Head of caudate nucleus (tissue), 42 donors: ENCODE results near the gene SGTB.
"Not testable (repeated sequence)": the region's sequence is repeated elsewhere in the genome, so short reads cannot be mapped to it uniquely, and the experiment has no call there.

ENCODE experiments used
- DNase-seq, 42 donors: peaks; one replicate each; pipeline versions ENCODE4 v3.0.0 to v3.0.0-alpha.2; 2020 to 2021; ENCODE audit warnings: mixed read lengths in 7 of 42
- intact Hi-C: fragments of 100-400 bp; cut with DNase I; formaldehyde crosslinking; loops from one replicate; pipeline ENCODE4 v1.15.0; 2022

SGTB gene

DNA sequence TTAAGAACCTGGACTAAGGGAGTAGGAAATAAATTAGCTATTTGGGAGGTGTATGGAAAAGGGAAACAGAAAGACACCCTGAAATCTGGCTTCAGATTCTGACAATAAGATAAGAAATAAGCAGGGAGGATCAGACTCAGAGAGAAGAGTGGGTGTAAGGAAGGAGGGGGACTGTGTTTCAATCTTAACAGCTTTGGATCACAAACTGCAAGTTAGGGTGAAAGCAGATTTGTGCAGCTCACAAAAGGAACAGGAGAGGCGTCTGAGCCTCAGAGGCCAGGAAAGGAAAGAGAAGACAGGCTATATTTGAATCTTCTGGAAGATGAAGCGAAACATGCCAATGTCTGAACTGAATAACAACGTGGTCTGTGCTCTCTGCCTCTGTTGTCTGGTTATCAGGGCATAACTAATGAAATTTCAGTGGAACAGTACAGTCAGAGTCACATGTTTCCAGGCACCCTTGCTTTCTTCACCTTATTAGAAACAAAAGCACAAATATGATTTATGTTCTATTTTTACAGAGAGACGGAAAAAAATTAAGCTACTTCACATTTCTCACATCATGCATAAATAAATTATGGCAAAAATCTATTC lies 26.6 kb downstream of the SGTB start:
- intact Hi-C loops, result no loop called here
- peak in 26 of 42 donors; percentile 5 to 80 (median 34) for DNase-seq

DNA sequence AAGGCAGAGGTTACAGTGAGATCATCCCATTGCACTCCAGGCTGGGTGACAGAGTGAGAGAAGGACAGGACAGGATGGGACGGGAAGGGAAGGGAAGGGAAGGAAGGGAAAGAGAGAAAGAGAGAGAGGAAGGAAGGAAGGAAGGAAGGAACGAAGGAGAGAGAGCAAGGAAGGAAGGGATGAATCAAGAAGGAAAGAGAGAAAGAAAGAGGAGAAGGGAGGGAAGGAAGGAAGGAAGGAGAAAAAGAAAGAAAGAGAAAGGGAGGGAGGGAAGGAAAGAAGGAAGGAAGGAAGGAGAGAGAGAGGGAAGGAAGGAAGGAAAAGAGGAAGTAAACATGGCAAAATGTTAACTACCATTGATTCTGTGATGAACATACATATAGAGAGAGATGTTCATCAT lies 28.8 kb downstream of the SGTB start:
- intact Hi-C loops, result no loop called here
- DNase-seq, result no peak

GRCh38 chr5:65682148-65682547 lies 39.8 kb downstream of the SGTB start:
- DNase-seq, result no peak
- intact Hi-C loops, result no loop called here

- intact Hi-C loops, DNase-seq: not testable (repeated sequence)
These were observed 45.9 kb downstream of the SGTB start for GRCh38 chr5:65676056-65676455.

DNA sequence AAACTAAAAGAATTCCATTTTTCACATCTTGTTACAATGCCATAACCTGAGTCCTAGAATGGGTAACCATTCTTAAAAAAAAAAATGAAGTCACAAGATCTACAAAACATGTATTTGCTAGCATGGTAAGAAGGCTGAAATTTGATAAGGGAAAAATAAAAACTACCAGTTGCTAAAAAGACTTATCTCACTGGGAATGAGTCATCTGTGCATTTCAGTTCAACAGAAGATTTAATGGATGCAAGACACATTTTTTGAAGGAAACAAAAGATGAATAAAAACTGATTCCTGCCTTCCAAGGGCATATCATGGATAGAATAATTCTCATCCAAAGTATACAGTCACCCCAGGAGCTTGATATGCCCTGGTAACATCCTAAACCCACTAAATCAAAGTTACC lies 47.2 kb downstream of the SGTB start:
- DNase-seq, result no peak
- intact Hi-C loops, result no loop called here

DNA sequence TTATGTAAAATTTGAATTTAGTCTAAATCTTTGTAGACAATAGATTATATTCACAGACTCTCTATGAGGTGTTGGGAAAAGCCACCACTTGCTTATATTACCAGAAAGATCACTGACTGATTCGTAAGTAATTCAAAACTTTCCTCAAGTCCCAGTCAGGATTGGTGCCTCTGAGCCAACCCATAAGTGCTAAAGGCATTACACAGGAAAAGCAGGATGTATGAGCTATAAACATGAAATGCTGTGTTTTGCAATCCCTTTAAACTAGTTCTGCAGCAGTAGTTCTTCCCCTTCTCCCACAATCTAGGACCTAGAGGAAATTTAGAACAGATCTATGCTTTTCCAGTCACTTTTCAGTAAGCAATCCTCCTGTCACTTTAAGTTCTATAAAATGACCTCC lies 49.1 kb downstream of the SGTB start:
- no peak for DNase-seq
- intact Hi-C loops, result no loop called here

DNA sequence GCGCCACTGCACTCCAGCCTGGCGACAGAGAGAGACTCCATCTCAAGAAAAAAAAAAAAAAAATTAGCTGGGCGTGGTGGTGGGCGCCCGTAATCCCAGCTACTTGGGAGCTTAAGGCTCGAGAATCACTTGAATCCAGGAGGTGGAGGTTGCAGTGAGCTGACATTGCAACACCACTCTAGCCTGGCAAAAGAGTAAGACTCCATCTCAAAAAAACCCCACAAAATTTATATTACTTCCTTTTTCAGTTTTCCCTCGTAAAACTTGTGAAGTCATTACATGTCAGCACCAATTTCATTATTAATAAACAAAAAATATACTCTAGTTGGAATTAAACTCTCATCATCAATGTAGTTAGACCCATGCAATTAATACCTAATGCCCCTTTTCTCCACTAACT lies 53.2 kb downstream of the SGTB start:
- DNase-seq, result no peak
- intact Hi-C loops, result no loop called here

- intact Hi-C loops, result no loop called here
- DNase-seq, result no peak
These were observed 57.9 kb downstream of the SGTB start for GRCh38 chr5:65663804-65664521.

DNA sequence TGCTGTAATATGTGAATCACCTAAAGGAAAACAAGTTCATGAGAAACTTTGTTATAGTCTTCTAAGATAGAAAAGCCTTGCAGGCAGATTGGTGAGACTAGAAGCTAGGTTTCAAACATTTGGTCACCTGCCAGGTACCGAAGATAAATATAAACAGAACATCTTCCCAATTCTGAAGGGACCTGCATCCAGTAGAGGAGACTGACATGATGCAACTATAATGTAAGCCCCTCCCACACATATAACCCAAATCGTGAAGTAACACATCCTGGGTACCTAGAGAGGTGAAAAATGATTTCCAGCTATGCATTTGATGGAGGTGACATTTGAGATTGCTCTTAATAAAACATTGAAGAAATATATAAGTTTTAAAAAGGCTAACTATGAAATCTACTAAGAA lies 67.2 kb downstream of the SGTB start:
- DNase-seq, result no peak
- intact Hi-C loops, result no loop called here

GRCh38 chr5:65651144-65651543 lies 70.8 kb downstream of the SGTB start:
- intact Hi-C loops, result no loop called here
- no peak for DNase-seq

GRCh38 chr5:65647941-65648340 lies 74.0 kb downstream of the SGTB start:
- intact Hi-C loops, result no loop called here
- DNase-seq, result no peak

- intact Hi-C loops, result no loop called here
- DNase-seq, result no peak
These were observed 75.0 kb downstream of the SGTB start for GRCh38 chr5:65646938-65647337.

DNA sequence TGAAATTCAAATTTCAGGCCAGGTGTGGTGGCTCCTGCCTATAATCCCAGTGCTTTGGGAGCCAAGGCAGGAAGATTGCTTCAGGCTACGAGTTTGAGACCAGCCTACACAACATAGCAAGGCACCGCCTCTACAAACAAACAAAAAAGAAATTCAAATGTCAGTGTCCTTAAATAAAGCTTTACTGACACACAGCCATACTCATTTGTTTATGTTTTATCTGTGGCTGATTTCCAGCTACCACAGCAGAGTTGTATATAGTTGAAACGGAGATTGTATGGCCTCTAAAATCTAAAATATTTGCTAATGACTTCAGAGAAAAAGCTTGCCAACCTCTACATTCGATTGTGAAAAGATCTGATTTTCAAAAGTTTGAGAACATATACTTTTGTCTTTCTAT lies 81.7 kb downstream of the SGTB start:
- DNase-seq, result no peak
- intact Hi-C loops, result no loop called here

GRCh38 chr5:65630981-65631380 lies 90.9 kb downstream of the SGTB start:
- intact Hi-C loops, result no loop called here
- DNase-seq, result no peak

- DNase-seq, result no peak
- intact Hi-C loops, result loop anchor here (10.0 kb wide), 3 partner anchors 61 to 519 kb away; partner anchors contain the start of genes CENPK, PPWD1 and SREK1
These were observed 96.2 kb downstream of the SGTB start for GRCh38 chr5:65625743-65626142.

DNA sequence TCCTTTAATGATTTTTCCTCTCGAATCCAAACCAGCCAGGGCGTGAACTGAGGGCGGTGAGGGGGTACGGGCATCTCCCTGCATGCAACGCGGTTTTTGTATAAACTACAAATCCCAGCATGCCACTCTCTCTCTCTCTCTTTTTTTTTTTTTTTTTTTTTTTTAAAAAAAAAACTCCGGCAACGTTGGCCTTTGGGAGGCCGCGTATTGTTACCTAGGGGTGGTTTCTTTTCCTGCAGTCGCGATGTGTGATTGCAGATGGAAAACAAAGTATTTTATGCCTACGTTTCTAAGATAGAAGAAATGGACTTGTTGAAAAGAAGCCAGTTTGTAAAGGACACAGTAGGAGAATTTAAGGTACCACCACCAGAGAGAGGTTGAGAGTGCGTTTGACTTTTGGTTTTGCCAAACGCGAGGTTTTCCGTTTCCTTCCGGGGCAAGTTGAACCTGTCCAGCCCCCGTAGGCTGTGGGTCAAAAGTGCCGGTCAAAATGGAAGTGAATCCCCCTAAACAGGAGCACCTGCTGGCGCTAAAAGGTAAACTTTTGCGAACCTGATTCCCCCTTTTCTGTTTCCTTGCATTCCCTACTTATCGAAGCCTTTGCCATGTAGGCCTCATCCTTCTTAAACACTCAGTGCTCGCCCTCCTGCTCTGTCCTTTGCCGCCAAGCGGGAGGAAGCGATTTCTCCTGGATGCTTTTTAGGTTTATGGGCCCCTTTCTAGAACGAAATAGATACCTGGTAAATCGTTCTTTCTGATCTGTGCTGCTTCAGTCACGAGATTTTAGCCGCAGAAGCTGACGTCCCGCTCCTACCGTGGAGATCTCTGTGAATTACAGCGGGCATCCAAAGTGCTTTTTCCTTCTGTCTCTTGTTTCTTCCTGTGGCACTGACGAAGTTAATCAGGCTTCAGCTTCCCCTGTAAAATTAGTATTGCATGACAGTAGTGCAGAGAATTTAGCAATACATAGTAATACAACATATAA lies 97.0 kb downstream of the SGTB start, which contains the start of the genes SHLD3 and TRAPPC13:
SHLD3 (plus strand) TSS at position 457 of the 985 bp plus-strand sequence. CDS start 4,561 bp downstream, outside the sequence.
TRAPPC13 (plus strand) TSS at position 457 of the 985 bp plus-strand sequence; CDS start at position 491, 34 bp downstream.
- intact Hi-C loops, result loop anchor here (10.0 kb wide), 3 partner anchors 60 to 520 kb away; partner anchors contain the start of genes CENPK, PPWD1 and SREK1
- DNase-seq, result peak; percentile 72 to 95 (median 86)

DNA sequence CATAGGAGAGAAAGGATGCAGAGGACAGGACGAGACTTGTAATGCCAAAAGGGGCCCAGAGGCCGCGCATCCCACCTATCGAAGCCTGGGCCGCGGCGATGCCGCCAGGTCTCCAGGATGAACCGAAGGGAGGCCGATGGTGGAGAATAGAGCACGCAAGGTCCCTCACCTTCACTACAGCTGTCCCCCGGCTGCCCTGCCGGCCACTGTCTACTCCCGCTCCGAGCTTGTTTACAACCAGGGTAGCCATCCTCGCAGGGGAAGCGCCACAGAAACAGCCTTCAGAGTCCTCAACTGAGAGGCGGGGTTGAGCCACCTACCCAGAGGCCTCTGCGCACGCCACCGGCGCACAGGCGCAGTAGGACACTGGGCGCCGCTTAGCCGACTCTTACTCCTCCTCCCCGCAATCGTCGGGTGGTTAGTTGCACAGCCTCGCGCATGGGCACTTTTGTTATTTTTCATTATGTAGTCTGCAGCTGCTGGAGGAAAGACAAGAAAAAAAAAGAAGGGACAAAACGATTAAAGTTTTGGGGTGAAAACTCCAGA lies 97.8 kb downstream of the SGTB start, which contains the start of gene TRIM23:
TRIM23 (minus strand) TSS at position 309 of the 546 bp plus-strand sequence; CDS start at position 250, 59 bp downstream.
- intact Hi-C loops, result loop anchor here (10.0 kb wide), 3 partner anchors 59 to 521 kb away; partner anchors contain the start of genes CENPK, PPWD1 and SREK1
- DNase-seq, result peak; percentile 85 to 97 (median 94)

- intact Hi-C loops, result loop anchor here (10.0 kb wide), 3 partner anchors 59 to 521 kb away; partner anchors contain the start of genes CENPK, PPWD1 and SREK1
- DNase-seq, result no peak
These were observed 98.4 kb downstream of the SGTB start for GRCh38 chr5:65623482-65623881.

DNA sequence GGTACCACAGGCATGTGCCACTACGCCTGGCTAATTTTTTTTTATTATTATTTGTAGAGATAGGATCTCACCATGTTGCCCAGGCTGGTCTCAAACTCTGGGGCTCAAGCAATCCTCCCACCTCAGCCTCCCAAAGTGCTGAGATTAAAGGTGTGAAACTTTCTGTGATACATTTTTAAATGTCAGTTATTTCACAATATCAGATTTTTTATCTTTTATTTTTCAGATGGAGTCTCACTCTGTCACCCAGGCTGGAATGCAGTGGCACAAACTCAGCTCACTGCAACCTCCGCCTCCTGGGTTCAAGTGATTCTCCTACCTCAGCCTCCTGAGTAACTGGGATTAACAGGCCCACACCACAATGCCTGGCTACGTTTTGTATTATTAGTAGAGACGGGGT lies 99.9 kb downstream of the SGTB start:
- not testable (repeated sequence) for DNase-seq
- intact Hi-C loops, result loop anchor here (10.0 kb wide), 3 partner anchors 57 to 523 kb away; partner anchors contain the start of genes CENPK, PPWD1 and SREK1
